ENCODE measurements around the gene RGS3. TPM values are rescaled to one million over a fixed set of nuclear protein-coding genes. Genes with fewer than 3 reads are reported as not detected.

RGS3 gene
- total and polyA plus RNA-seq, 12 donors, result 65.4 to 201 (median 132) TPM

DNA sequence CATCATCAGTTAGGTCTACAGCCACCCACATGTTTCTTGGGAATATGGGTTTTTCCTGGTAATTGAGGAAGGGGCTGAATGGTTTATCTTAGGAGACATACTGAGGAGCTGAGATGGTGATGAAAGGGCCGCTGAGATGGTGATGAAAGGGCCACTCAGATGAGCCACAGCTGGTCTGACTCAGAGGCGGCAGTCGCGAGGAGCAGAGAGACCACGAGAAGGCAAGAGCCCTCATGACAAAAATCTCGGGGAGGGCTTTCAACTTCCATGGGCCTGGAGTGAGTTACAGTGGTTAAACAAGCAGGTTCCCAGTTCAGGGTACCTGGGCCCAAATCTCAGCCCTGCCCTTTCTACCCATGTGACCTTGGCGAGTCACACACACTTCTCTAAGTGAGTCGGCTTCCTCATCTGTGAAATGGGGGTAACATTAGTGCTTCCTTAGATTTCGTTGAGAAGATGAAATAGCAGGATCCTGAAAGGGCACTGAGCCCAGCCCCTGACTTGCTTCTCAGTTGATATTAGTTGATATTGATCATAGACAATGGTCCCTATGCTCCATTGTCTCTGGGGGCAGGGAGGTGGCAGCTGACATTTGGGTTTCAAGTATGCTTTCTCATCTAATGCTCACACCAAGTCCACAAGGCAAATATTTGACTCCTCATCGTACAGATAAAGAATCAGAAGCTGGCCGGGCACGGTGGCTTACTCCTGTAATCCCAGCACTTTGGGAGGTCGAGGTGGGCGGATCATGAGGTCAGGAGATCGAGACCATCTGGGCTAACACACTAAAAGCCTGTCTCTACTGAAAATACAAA is 169.5 kb downstream of the RGS3 start:
- Histone ChIP-seq H3K9me3 (no peaks in the 10 kb centered on the region), H3K27ac (peak overlapping the region in 1 of 10 donors; percentile 33), H3K4me1 (peaks cover 3 to 55% (median 26%) of the 10 kb centered on the region in 9 donors), H3K36me3 (no peaks in the 10 kb centered on the region), H3K27me3 (no peaks in the 10 kb centered on the region), H3K4me3 (no peak overlapping the region)
- ATAC-seq (peak in 3 of 8 donors; percentile 9 to 43 (median 21)), DNase-seq (no peak)
- 76 to 83% methylated on average over 15 of the region's 15 CpGs for WGBS, 2 donors
- intact Hi-C loops (cut with DNase I), result no loop called here
- TF ChIP-seq, protein P1, sequence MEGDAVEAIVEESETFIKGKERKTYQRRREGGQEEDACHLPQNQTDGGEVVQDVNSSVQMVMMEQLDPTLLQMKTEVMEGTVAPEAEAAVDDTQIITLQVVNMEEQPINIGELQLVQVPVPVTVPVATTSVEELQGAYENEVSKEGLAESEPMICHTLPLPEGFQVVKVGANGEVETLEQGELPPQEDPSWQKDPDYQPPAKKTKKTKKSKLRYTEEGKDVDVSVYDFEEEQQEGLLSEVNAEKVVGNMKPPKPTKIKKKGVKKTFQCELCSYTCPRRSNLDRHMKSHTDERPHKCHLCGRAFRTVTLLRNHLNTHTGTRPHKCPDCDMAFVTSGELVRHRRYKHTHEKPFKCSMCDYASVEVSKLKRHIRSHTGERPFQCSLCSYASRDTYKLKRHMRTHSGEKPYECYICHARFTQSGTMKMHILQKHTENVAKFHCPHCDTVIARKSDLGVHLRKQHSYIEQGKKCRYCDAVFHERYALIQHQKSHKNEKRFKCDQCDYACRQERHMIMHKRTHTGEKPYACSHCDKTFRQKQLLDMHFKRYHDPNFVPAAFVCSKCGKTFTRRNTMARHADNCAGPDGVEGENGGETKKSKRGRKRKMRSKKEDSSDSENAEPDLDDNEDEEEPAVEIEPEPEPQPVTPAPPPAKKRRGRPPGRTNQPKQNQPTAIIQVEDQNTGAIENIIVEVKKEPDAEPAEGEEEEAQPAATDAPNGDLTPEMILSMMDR (IDR thresholded peaks at IDR 0.05), result no peak

DNA sequence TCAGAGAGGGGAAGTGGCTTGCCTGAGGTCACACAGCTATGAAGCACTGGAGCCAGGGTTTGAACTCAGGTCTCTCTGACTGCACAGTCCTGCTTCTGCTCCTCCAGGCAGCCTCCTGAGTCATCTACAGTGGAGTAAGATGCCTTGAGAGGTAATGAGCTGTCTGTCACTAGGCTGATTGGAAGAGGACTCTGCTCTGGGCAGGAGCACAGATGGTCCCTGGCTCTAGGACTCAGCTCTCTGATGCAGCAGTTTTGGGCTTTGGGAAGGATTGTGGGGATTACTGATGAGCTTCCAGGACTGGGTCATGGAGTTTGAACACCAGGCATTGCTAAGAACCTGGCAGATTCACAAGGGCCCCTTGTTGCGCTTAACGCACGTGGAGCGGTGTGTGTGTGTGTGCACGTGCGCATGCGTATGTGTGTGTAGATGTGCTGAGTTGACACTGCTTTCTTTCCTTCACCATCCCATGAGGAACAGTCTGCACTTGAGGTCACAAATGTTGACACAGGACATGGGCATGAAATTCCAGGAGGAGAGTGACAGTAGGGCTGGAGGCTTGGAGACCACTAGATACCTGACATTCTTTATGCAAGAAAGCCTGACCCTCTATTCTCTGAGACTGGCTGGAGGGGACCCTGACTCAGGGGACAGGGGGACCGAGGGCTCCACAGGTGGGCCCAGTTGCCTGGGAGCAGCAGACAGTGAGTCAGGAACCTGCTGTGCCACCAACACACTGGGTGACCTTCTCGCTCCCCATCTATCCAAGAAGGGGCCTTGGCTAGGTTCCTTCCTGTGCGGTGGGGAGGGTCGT is 170.5 kb downstream of the RGS3 start:
- peak in 1 of 8 donors; percentile 20 for ATAC-seq
- intact Hi-C loops (cut with DNase I), result no loop called here
- no peaks in the 10 kb centered on the region for H3K36me3 ChIP-seq
- peak overlapping the region in 5 of 10 donors; percentile 16 to 69 (median 42) for H3K27ac ChIP-seq
- H3K27me3 ChIP-seq, result no peaks in the 10 kb centered on the region
- H3K4me3 ChIP-seq, result no peak overlapping the region
- H3K9me3 ChIP-seq, result no peaks in the 10 kb centered on the region
- peaks cover 3 to 51% (median 25%) of the 10 kb centered on the region in 9 donors for H3K4me1 ChIP-seq
- TF ChIP-seq, protein P1 (IDR thresholded peaks at IDR 0.05), result no peak
- 76 to 82% methylated on average over 11 of the region's 11 CpGs for WGBS, 2 donors
- DNase-seq, result no peak

DNA sequence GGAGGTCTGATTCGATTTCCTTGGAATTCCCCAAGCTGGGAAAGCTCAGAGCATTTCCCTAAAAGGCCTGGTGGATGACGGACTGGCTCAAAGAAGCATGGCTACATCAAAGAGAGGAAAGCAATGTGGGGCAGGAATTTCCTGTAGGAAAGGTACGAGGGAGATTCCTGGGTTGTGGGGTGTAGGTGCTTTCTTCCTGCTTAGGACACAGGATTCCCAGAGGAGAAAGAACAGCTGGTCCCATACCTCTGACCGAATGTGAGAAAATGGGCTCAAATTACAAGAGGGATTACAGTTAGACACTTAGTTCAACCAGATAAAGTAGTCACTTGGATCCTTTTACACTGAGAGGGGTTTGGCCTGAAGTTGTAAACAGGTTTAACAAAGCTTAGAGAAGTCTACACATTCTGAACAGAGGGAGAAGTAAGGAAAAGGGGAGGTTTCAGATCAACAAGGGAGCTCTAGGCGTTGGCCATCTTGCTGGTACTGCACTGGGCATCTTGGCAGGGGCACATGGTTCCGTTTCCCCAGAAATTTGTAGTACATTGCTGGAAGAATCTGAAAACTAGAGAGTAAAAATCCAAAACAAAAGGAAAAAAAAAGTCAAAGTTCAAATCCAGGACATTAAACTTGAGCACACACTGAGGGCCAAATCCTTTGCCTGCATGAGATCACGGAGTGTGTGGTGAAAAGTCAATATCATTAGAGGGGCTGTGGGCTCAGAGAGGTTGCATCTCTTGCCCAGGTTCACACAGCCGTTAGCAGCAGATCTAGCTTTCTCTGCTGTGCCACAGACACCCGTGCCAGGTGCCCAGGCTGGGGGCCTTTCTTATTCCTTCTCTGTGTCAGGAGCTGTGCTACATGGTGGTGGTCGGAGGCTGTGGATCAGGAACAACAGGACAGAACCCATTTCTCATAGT is 171.3 kb downstream of the RGS3 start:
- Histone ChIP-seq H3K27me3 (no peaks in the 10 kb centered on the region), H3K36me3 (no peaks in the 10 kb centered on the region), H3K27ac (peak overlapping the region in 5 of 10 donors; percentile 2 to 69 (median 40)), H3K9me3 (no peaks in the 10 kb centered on the region), H3K4me3 (no peak overlapping the region), H3K4me1 (peaks cover 3 to 51% (median 25%) of the 10 kb centered on the region in 9 donors)
- DNase-seq (no peak), ATAC-seq (peak in 1 of 8 donors; percentile 32)
- intact Hi-C loops (cut with DNase I), result no loop called here
- 59 to 60% methylated on average over 10 of the region's 10 CpGs for WGBS, 2 donors
- TF ChIP-seq, protein P1 (IDR thresholded peaks at IDR 0.05), result no peak
